WTC11 (cell line): ENCODE measurements around the gene DTNBP1. TPM values are rescaled to one million over a fixed set of nuclear protein-coding genes. Genes with fewer than 3 reads are reported as not detected.

Experiments
- ATAC-seq: fragments of 200-7000 bp; cut with Tn5 transposase; 2 replicates; pipeline ENCODE4 v1.10.0; 2021; ENCODE audit warnings: mild to moderate bottlenecking, moderate library complexity
- CTCF ChIA-PET: fragments of 300-600 bp; sonication (Branson Sonifier 250); formaldehyde crosslinking; loops from one replicate; lab custom pipeline; 2021; ENCODE audit warnings: antibody characterized with exemption; lab: Charles Lee
- POLR2A ChIA-PET: fragments of 350-600 bp; sonication (Branson Sonifier 250); formaldehyde crosslinking; loops from one replicate; lab custom pipeline; 2021; ENCODE audit warnings: antibody characterized with exemption; lab: Charles Lee
- DNase-seq: peaks from one replicate; pipeline ENCODE4 v3.0.0; 2021; ENCODE audit warnings: low spot score
- H3K27ac Mint-ChIP-seq: 2 replicates; pipeline ENCODE4 v1.8.0; 2021; ENCODE audit warnings: mixed read lengths
- H3K27me3 Mint-ChIP-seq: 2 replicates; pipeline ENCODE4 v1.8.0; 2021; ENCODE audit warnings: low read depth, mild to moderate bottlenecking, moderate library complexity, mixed read lengths
- H3K36me3 Mint-ChIP-seq: 2 replicates; pipeline ENCODE4 v1.8.0; 2021; ENCODE audit warnings: mixed read lengths
- H3K4me1 Mint-ChIP-seq: 2 replicates; pipeline ENCODE4 v1.8.0; 2022; ENCODE audit warnings: mixed read lengths
- H3K4me3 Mint-ChIP-seq: 2 replicates; pipeline ENCODE4 v1.8.0; 2021; ENCODE audit warnings: mild to moderate bottlenecking, moderate library complexity, mixed read lengths
- H3K9me3 Mint-ChIP-seq: 2 replicates; pipeline ENCODE4 v1.8.0; 2021; ENCODE audit warnings: mixed read lengths
- AFF4 ChIP-seq: sonication (generic); formaldehyde crosslinking; IDR thresholded peaks from 2 replicates; pipeline ENCODE4 v1.8.1; 2023; ENCODE audit warnings: mild to moderate bottlenecking, missing genetic modification reagents, borderline replicate concordance
- AR ChIP-seq: fragments of 250-450 bp; sonication (Bioruptor Pico); IDR thresholded peaks from 2 replicates; pipeline ENCODE4 v1.9.0; 2021; ENCODE audit warnings: mild to moderate bottlenecking
- ATF2 ChIP-seq: sonication (generic); formaldehyde crosslinking; IDR thresholded peaks from 2 replicates; pipeline ENCODE4 v1.8.1; 2022; ENCODE audit warnings: low read depth, missing genetic modification reagents, borderline replicate concordance
- ATF3 ChIP-seq: sonication (generic); formaldehyde crosslinking; conservative IDR thresholded peaks from 2 replicates; pipeline ENCODE4 v1.8.1; 2022; ENCODE audit warnings: mild to moderate bottlenecking, missing genetic modification reagents
- ELF4 ChIP-seq: sonication (generic); formaldehyde crosslinking; IDR thresholded peaks from 2 replicates; pipeline ENCODE4 v1.8.1; 2022; ENCODE audit warnings: low read depth, mild to moderate bottlenecking, moderate library complexity, missing genetic modification reagents
- GRHL2 ChIP-seq: fragments of 250-450 bp; sonication (Bioruptor Pico); IDR thresholded peaks from 2 replicates; pipeline ENCODE4 v1.8.0; 2022; ENCODE audit warnings: mild to moderate bottlenecking, moderate library complexity; ENCODE audit not compliant: insufficient replicate concordance, severe bottlenecking
- NFATC4 ChIP-seq: fragments of 250-450 bp; sonication (Bioruptor Pico); IDR thresholded peaks from 2 replicates; pipeline ENCODE4 v1.9.0; 2021; ENCODE audit warnings: mild to moderate bottlenecking
- NFYB ChIP-seq: sonication (generic); formaldehyde crosslinking; conservative IDR thresholded peaks from 2 replicates; pipeline ENCODE4 v1.8.0; 2022; ENCODE audit warnings: low read depth, missing genetic modification reagents
- TEAD1 ChIP-seq: sonication (generic); formaldehyde crosslinking; IDR thresholded peaks from 2 replicates; pipeline ENCODE4 v1.8.0; 2022; ENCODE audit warnings: mild to moderate bottlenecking, missing genetic modification reagents
- TEAD4 ChIP-seq: sonication (generic); formaldehyde crosslinking; IDR thresholded peaks from 2 replicates; pipeline ENCODE4 v1.8.0; 2022; ENCODE audit warnings: mild to moderate bottlenecking, missing genetic modification reagents
- ZNF219 ChIP-seq: sonication (generic); formaldehyde crosslinking; IDR thresholded peaks from 2 replicates; pipeline ENCODE4 v1.8.0; 2023; ENCODE audit warnings: missing genetic modification reagents, mild to moderate bottlenecking, borderline replicate concordance
- total RNA-seq: library from RNA; stranded (reverse); gene quantifications from 3 replicates; pipeline ENCODE4 v1.2.3, GENCODE V29; 2021
- TF ChIP-seq, protein P1 (sequence below): sonication (generic); formaldehyde crosslinking; IDR thresholded peaks from 2 replicates; pipeline ENCODE4 v1.8.0; 2022; ENCODE audit warnings: mild to moderate bottlenecking, missing genetic modification reagents
- TF ChIP-seq, protein P2 (sequence below): sonication (generic); formaldehyde crosslinking; IDR thresholded peaks from 2 replicates; pipeline ENCODE4 v1.8.1; 2023; ENCODE audit warnings: mild to moderate bottlenecking, missing genetic modification reagents, moderate library complexity
- TF ChIP-seq, protein P3 (sequence below): fragments of 250-450 bp; sonication (Bioruptor Pico); conservative IDR thresholded peaks from 2 replicates; pipeline ENCODE4 v1.9.0; 2021; ENCODE audit warnings: mild to moderate bottlenecking
- TF ChIP-seq, protein P4 (sequence below): fragments of 250-450 bp; sonication (Bioruptor Pico); IDR thresholded peaks from 2 replicates; pipeline ENCODE4 v1.9.0; 2021; ENCODE audit warnings: moderate library complexity, mild to moderate bottlenecking, inconsistent platforms, borderline replicate concordance
- TF ChIP-seq, protein P5 (sequence below): sonication (generic); formaldehyde crosslinking; IDR thresholded peaks from 2 replicates; pipeline ENCODE4 v1.8.0; 2023; ENCODE audit warnings: missing genetic modification reagents, mild to moderate bottlenecking, borderline replicate concordance

DTNBP1 gene
- total RNA-seq, 1 experiment from 2014 or later: 15.1 TPM

DNA sequence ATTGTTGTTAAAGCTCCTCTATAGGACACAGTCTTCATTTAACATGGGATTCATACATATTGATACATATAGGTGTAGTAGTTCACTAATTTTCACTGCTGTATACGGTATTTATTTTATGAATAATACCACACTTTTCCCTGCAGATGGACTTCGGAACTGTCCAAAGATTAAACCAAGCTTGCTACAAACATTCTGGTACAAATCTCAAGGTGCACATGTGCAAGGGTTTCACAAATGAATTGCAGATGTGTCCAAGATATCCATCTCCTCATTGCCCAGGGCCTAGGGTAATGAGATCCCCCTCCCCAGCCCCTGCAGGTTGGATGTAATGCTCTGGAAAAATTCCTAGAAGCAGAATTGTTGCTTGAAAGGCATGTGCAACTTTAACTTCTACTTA, 31.4 kb downstream of the DTNBP1 start (continued):
- no peak for TF ChIP-seq ELF4
- TF ChIP-seq NFATC4 (CRISPR knock-in tag): no peak
- no peak for TF ChIP-seq ATF3 (CRISPR knock-in tag)
- no peak for TF ChIP-seq NFYB (CRISPR knock-in tag)
- TF ChIP-seq, protein P1, sequence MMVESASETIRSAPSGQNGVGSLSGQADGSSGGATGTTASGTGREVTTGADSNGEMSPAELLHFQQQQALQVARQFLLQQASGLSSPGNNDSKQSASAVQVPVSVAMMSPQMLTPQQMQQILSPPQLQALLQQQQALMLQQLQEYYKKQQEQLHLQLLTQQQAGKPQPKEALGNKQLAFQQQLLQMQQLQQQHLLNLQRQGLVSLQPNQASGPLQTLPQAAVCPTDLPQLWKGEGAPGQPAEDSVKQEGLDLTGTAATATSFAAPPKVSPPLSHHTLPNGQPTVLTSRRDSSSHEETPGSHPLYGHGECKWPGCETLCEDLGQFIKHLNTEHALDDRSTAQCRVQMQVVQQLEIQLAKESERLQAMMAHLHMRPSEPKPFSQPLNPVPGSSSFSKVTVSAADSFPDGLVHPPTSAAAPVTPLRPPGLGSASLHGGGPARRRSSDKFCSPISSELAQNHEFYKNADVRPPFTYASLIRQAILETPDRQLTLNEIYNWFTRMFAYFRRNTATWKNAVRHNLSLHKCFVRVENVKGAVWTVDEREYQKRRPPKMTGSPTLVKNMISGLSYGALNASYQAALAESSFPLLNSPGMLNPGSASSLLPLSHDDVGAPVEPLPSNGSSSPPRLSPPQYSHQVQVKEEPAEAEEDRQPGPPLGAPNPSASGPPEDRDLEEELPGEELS (CRISPR knock-in tag): no peak
- no peak for TF ChIP-seq TEAD1
- no peak for TF ChIP-seq GRHL2 (CRISPR knock-in tag)

- ChIA-PET CTCF (interaction anchor here (0.6 kb wide), 1 partner anchor 25 kb away, joined by 3 read pairs; no protein-coding TSS in a partner anchor), POLR2A (interaction anchor here (0.6 kb wide), 1 partner anchor 265 kb away, joined by 3 read pairs; no protein-coding TSS in a partner anchor)
- ATAC-seq: no peak
- TF ChIP-seq TEAD4 (no peak), AR (no peak), ATF2 (CRISPR knock-in tag) (no peak), ZNF219 (no peak), AFF4 (CRISPR knock-in tag) (no peak)
- TF ChIP-seq, protein P2, sequence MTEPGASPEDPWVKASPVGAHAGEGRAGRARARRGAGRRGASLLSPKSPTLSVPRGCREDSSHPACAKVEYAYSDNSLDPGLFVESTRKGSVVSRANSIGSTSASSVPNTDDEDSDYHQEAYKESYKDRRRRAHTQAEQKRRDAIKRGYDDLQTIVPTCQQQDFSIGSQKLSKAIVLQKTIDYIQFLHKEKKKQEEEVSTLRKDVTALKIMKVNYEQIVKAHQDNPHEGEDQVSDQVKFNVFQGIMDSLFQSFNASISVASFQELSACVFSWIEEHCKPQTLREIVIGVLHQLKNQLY (CRISPR knock-in tag): no peak
- TF ChIP-seq, protein P3, sequence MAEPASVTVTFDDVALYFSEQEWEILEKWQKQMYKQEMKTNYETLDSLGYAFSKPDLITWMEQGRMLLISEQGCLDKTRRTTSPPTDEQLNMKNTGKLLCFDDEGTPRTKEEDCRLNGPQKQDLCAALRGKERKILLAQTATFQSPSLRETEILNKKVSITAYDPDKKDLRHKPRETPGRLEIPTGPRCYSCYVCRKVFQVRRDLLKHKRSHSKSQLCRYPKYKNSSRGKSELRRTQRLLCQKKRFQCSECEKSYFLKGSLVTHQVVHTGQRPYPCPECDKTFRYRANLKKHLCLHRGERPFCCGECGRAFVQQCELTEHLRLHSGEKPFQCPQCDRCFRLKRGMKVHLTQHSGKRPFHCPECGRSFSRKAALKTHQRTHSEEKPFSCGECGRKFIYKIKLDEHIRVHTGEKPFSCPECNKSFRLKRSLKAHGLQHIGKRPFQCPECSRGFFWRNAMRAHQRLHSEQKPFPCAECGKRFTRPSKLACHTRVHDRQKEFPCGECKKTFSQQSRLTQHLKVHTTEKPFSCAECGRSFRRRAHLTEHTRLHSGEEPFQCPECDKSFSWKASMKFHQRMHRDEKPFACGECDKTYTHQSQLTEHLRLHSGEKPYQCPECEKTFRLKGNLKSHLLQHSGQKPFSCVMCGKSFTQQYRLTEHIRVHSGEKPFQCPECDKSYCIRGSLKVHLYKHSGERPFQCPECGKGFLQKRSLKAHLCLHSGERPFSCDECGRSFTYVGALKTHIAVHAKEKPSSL: no peak
- TF ChIP-seq, protein P4, sequence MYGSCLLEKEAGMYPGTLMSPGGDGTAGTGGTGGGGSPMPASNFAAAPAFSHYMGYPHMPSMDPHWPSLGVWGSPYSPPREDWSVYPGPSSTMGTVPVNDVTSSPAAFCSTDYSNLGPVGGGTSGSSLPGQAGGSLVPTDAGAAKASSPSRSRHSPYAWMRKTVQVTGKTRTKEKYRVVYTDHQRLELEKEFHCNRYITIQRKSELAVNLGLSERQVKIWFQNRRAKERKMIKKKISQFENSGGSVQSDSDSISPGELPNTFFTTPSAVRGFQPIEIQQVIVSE (CRISPR knock-in tag): no peak
- TF ChIP-seq, protein P5, sequence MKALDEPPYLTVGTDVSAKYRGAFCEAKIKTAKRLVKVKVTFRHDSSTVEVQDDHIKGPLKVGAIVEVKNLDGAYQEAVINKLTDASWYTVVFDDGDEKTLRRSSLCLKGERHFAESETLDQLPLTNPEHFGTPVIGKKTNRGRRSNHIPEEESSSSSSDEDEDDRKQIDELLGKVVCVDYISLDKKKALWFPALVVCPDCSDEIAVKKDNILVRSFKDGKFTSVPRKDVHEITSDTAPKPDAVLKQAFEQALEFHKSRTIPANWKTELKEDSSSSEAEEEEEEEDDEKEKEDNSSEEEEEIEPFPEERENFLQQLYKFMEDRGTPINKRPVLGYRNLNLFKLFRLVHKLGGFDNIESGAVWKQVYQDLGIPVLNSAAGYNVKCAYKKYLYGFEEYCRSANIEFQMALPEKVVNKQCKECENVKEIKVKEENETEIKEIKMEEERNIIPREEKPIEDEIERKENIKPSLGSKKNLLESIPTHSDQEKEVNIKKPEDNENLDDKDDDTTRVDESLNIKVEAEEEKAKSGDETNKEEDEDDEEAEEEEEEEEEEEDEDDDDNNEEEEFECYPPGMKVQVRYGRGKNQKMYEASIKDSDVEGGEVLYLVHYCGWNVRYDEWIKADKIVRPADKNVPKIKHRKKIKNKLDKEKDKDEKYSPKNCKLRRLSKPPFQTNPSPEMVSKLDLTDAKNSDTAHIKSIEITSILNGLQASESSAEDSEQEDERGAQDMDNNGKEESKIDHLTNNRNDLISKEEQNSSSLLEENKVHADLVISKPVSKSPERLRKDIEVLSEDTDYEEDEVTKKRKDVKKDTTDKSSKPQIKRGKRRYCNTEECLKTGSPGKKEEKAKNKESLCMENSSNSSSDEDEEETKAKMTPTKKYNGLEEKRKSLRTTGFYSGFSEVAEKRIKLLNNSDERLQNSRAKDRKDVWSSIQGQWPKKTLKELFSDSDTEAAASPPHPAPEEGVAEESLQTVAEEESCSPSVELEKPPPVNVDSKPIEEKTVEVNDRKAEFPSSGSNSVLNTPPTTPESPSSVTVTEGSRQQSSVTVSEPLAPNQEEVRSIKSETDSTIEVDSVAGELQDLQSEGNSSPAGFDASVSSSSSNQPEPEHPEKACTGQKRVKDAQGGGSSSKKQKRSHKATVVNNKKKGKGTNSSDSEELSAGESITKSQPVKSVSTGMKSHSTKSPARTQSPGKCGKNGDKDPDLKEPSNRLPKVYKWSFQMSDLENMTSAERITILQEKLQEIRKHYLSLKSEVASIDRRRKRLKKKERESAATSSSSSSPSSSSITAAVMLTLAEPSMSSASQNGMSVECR (CRISPR knock-in tag): no peak
Observed at GRCh38 chr6:15630202-15630601, 32.6 kb downstream of the DTNBP1 start.

More at GRCh38 chr6:15630202-15630601, 32.6 kb downstream of the DTNBP1 start:
- no peak overlapping the region for H3K27ac Mint-ChIP-seq
- peaks cover 4% of the 10 kb centered on the region; the same call in 1 of the 2 replicates for H3K9me3 Mint-ChIP-seq
- H3K27me3 Mint-ChIP-seq: no peaks in the 10 kb centered on the region
- no peaks in the 10 kb centered on the region for H3K4me1 Mint-ChIP-seq
- peaks cover 3% of the 10 kb centered on the region; the same call in 1 of the 2 replicates for H3K36me3 Mint-ChIP-seq
- no peak overlapping the region for H3K4me3 Mint-ChIP-seq
- no peak for DNase-seq
